VCaP (cell line): ENCODE data around the gene SSR1.

Source experiments
- H3K27ac ChIP-seq: fragments of 450-650 bp; 2 replicates; pipeline ENCODE4 v1.5.1; 2017
- TF ChIP-seq, protein P1 (sequence below): fragments of 450-650 bp; conservative IDR thresholded peaks from 2 replicates; pipeline ENCODE4 v1.5.1; 2017; ENCODE audit warnings: mild to moderate bottlenecking, moderate library complexity

The SSR1 gene

DNA sequence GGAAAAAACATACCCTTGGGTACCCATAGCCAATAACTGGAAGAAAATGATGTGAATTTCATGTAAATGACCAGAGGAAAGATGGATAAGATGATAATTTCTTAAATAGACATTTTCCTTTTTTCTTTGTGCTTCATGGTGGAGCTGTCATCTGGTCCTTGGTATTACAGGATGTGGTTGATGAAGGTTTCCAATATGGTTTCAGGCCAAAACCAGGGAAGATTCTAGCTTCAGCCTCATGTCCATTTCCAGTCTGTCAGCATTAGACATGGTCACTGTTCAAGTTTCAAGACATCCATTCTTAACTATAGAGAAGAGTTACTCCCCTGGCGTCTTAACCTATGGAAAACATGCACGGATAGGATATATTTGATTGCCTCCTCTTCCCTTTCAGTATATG is 63.6 kb downstream of the SSR1 start:
- H3K27ac ChIP-seq, result no peak overlapping the region
- TF ChIP-seq, protein P1, sequence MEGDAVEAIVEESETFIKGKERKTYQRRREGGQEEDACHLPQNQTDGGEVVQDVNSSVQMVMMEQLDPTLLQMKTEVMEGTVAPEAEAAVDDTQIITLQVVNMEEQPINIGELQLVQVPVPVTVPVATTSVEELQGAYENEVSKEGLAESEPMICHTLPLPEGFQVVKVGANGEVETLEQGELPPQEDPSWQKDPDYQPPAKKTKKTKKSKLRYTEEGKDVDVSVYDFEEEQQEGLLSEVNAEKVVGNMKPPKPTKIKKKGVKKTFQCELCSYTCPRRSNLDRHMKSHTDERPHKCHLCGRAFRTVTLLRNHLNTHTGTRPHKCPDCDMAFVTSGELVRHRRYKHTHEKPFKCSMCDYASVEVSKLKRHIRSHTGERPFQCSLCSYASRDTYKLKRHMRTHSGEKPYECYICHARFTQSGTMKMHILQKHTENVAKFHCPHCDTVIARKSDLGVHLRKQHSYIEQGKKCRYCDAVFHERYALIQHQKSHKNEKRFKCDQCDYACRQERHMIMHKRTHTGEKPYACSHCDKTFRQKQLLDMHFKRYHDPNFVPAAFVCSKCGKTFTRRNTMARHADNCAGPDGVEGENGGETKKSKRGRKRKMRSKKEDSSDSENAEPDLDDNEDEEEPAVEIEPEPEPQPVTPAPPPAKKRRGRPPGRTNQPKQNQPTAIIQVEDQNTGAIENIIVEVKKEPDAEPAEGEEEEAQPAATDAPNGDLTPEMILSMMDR, result no peak

DNA sequence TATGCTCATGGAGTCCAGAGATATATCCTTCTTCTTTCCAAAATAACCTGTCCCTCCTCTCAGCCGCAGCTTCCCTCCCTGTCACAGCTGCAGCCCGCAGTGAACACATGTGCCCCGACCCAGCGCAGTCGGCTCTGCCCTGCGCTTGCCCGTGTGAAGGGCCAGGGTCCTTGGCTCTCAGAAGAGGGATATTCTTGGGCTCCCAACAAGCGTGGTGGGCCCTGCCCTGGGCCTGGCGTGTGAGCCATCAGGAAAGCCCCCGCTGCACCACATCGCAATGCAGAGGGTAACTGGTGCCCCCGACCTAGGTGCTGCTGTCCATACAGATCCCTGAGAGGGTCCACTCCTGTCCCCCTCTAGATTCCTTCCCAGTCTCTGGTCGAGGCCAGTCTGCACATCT is 65.2 kb downstream of the SSR1 start:
- H3K27ac ChIP-seq, result no peak overlapping the region
- TF ChIP-seq, protein P1, result no peak

DNA sequence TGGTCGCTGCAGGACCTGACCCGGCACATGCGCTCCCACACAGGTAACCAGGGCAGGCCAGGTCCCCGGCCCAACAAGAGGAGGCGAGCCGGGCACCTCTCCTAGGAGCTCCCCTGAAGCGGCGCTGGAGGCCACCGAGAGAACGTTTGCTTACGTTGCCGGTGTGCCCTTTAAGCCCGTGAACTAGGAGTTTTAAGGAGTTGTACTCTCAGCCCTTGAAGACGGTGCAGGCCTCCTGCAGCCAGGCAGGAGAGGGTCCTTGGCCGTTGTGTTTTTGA is 65.9 kb downstream of the SSR1 start:
- no peak overlapping the region for H3K27ac ChIP-seq
- TF ChIP-seq, protein P1, result no peak

DNA sequence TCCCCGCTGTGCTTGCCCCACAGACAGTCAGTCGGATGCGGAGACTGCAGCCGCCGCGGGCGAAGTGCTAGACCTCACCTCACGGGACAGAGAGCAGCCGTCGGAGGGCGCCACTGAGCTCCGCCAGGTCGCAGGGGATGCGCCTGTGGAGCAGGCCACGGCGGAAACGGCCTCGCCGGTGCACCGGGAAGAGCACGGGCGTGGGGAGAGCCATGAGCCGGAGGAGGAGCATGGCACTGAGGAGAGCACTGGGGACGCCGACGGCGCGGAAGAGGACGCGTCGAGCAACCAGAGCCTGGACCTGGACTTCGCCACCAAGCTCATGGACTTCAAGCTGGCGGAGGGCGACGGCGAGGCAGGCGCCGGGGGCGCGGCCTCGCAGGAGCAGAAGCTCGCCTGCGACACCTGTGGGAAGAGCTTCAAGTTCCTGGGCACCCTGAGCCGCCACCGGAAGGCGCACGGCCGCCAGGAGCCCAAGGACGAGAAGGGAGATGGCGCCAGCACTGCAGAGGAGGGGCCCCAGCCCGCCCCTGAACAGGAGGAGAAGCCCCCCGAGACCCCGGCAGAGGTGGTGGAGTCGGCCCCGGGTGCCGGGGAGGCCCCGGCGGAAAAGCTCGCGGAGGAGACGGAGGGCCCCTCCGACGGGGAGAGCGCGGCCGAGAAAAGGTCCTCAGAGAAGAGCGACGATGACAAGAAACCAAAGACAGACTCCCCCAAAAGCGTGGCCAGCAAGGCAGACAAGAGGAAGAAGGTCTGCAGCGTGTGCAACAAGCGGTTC is 66.4 kb downstream of the SSR1 start:
- no peak overlapping the region for H3K27ac ChIP-seq
- TF ChIP-seq, protein P1, result no peak

DNA sequence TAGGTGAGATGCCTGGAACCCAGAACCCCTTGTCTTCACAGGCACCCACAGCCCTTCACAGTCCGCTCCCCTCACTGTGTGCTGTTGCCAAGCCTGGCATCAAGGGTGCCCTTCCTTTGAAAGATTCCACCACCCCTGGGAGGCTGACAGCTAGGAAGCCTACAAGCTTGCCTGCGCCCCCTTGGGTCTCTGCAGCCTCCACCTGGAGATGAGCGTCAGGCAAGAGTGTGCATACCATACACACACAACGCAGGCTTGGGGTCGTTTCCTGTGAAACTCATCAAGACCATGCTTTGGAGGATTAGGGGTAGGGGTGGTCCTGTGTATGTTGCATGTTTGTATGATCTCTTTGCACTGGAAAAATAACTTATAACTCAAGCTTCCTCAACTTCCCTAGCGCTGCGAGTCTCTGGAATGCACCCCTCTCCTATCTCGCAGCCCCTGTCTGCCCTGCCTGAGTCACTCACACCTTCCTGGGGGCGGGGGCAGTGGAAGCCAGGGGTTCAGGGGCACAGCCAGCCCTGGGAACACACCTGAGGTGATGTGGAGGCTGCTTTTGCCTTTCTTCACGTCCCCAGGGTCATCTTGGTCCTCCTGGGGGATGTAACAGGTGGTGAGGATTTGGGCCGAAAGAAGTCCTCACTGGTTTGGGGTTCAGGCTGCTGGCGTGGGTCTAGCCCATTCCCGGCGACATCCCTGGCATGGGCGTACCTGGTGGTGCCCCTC is 67.2 kb downstream of the SSR1 start:
- TF ChIP-seq, protein P1, result no peak
- no peak overlapping the region for H3K27ac ChIP-seq

DNA sequence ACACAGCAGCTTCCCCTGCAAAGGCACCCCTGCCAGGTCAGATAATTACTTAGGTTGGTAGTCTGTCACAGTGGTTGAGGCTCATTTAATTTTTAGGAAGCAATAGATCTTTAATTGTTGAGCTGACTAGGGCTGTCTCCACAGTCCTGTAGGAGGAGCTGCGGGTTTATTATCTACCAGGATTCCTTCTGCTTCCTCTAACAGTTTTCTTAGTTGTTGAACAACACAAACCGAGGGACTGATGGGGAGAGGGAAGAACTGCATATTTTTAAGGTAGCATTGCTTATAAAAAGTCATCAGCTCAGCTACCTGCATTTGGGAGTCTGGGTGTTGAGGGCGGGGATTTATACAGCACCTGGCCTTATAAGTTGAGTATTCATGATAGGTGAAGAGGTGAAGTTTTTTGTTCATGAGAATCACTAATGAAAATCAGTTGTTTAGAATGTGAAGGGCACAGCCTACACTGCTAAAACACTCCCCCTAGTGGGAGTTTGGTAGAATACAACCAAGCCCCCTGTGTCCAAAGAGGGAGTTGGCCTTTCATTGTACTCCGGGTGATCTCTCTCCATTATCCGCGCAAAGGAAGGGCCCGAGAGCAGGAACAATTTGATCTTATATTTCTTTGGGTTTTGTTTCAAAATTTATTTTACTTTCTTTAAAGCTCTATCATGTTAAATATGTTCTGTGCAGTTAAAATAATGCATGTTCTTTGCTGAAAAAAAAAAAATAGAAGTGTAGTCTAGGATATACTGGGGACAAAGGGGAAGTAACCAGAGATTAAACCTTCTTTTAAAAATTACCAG is 69.6 kb downstream of the SSR1 start:
- TF ChIP-seq, protein P1, result peak; percentile 67
- peak overlapping the region; percentile 78 for H3K27ac ChIP-seq

DNA sequence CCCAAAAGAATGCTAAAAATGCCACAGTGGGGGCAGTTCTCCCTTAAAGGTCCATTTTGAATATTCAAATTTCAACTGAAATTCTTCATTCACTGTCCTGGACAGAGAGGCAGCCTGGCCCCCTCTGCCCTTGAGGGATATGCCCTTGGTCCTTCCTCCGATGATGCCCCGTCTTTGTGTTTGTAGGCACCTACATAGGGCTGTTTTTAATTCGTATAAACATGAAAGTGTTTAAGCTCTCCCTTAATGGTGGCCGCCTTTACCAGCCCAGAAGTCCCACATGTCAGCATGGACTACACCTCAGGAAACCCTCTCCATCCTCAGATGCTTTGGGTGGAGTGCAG is 70.2 kb downstream of the SSR1 start:
- peak overlapping the region; percentile 78 for H3K27ac ChIP-seq
- TF ChIP-seq, protein P1, result no peak
